ENCODE data around the gene CWC22. TPM values are rescaled to one million over a fixed set of nuclear protein-coding genes. Genes with fewer than 3 reads are reported as not detected.

Gene CWC22
- total RNA-seq, 6 experiments from 2014 or later, result 5.2 to 7.8 (median 7.2) TPM

DNA sequence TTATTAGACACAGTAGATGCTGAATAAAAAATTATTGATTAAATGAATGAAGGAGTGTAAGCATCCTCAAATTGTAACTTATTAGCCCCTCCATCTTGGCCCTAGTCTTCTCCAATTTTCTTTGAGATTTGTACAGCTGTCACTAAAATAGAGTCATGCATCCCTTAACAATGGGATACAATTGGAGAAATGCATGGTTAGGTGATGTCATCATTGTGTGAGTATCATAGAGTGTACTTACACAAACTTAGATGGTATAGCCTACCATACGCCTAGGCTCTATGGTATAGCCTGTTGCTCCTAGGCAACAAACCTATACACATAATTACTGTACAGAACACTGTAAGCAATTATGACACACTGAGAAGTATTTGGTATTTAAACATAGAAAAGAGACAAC is 107.4 kb downstream of the CWC22 start:
- DNase-seq (no peak), ATAC-seq (no peak)
- WGBS (ENCODE audit: insufficient coverage, low coverage, low lambda C conversion rate, missing lambda C conversion rate), result 91% methylated on average over 1 of the region's 1 CpG
- H3K27ac ChIP-seq, result no peak overlapping the region
- TF ChIP-seq, protein P1, sequence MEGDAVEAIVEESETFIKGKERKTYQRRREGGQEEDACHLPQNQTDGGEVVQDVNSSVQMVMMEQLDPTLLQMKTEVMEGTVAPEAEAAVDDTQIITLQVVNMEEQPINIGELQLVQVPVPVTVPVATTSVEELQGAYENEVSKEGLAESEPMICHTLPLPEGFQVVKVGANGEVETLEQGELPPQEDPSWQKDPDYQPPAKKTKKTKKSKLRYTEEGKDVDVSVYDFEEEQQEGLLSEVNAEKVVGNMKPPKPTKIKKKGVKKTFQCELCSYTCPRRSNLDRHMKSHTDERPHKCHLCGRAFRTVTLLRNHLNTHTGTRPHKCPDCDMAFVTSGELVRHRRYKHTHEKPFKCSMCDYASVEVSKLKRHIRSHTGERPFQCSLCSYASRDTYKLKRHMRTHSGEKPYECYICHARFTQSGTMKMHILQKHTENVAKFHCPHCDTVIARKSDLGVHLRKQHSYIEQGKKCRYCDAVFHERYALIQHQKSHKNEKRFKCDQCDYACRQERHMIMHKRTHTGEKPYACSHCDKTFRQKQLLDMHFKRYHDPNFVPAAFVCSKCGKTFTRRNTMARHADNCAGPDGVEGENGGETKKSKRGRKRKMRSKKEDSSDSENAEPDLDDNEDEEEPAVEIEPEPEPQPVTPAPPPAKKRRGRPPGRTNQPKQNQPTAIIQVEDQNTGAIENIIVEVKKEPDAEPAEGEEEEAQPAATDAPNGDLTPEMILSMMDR (IDR thresholded peaks at IDR 0.05), result no peak
- TF ChIP-seq POLR2A (IDR thresholded peaks at IDR 0.05), result no peak
- H3K36me3 ChIP-seq, result no peaks in the 10 kb centered on the region
- H3K4me3 ChIP-seq, result no peak overlapping the region
- no peaks in the 10 kb centered on the region for H3K9me3 ChIP-seq
- no peaks in the 10 kb centered on the region for H3K27me3 ChIP-seq
- H3K4me1 ChIP-seq, result no peaks in the 10 kb centered on the region
- intact Hi-C loops (cut with DNase I), result no loop called here

DNA sequence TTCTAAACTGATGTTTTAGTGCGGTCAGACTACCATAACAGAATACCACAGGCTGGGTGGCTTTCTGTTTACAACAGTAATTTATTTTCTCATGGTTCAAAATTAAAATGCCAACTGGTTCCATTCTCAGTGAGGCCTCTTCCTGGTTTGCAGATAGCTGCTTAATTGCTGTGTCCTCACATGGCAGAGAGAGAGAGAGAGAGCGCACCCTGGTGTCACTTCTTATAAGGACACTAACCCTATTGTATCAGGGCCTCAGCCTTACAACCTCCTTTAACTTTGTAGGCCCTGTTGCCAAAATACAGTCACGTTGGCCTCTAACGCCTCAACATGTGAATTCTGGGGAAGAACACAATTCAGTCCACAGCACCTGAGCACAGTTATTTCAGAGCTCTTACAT is 108.2 kb downstream of the CWC22 start:
- no peak for DNase-seq
- intact Hi-C loops (cut with DNase I), result no loop called here
- H3K27me3 ChIP-seq, result no peaks in the 10 kb centered on the region
- H3K4me1 ChIP-seq, result no peaks in the 10 kb centered on the region
- H3K27ac ChIP-seq, result no peak overlapping the region
- H3K36me3 ChIP-seq, result no peaks in the 10 kb centered on the region
- H3K9me3 ChIP-seq, result no peaks in the 10 kb centered on the region
- no peak overlapping the region for H3K4me3 ChIP-seq
- TF ChIP-seq, protein P1 (IDR thresholded peaks at IDR 0.05), result peak in 3 of 4 donors; percentile 27 to 36 (median 31)
- no peak for TF ChIP-seq POLR2A (IDR thresholded peaks at IDR 0.05)
- WGBS (ENCODE audit: insufficient coverage, low coverage, low lambda C conversion rate, missing lambda C conversion rate), result 87% methylated on average over 4 of the region's 4 CpGs
- peak; percentile 66 to 86 (median 72) for ATAC-seq

Small RNAs within 50 kb of the gene (small RNA-seq; reads per million reads assigned to genes)
- 0 reads per million in 2 experiments for gene RF00416

Other genes starting within 250 kb of the CWC22 start
- gene ZNF385B, start 145.7 kb downstream of the CWC22 start, total RNA-seq, result 10 to 100 TPM in 1 of 6 experiments, 1 to 10 TPM in 5; 3.9 to 15.7 (median 5.9) TPM